Ascending aorta (tissue), 2 donors: ENCODE measurements around the gene PLOD2. TPM values are rescaled to one million over a fixed set of nuclear protein-coding genes. Genes with fewer than 3 reads are reported as not detected.

Source experiments
- DNase-seq, 2 donors: peaks; one replicate each; pipeline ENCODE4 v3.0.0-alpha.2; 2019; ENCODE audit warnings: low spot score in 2 of 2
- H3K27ac ChIP-seq, 2 donors: fragments of 200-600 bp; sonication (generic); one replicate each; pipeline ENCODE4 v1.5.1; 2016 to 2017; ENCODE audit warnings: mild to moderate bottlenecking in 1 of 2
- H3K27me3 ChIP-seq: fragments of 200-600 bp; sonication (generic); one replicate; pipeline ENCODE4 v1.5.1; 2017
- H3K36me3 ChIP-seq, 2 donors: fragments of 200-600 bp; sonication (generic); one replicate each; pipeline ENCODE4 v1.5.1; 2016
- H3K4me1 ChIP-seq, 2 donors: fragments of 200-600 bp; sonication (generic); one replicate each; pipeline ENCODE4 v1.5.1; 2016 to 2017; ENCODE audit warnings: mild to moderate bottlenecking in 1 of 2
- H3K4me3 ChIP-seq, 2 donors: fragments of 200-600 bp; sonication (generic); one replicate each; pipeline ENCODE4 v1.5.1; 2016 to 2017; ENCODE audit warnings: mild to moderate bottlenecking in 1 of 2
- H3K9me3 ChIP-seq, 2 donors: fragments of 200-600 bp; sonication (generic); one replicate each; pipeline ENCODE4 v1.5.1; 2016
- intact Hi-C: fragments of 100-400 bp; cut with DNase I; formaldehyde crosslinking; loops from one replicate; pipeline ENCODE4 v1.15.1; 2023
- total RNA-seq: library from RNA; depleted of rRNA; stranded (reverse); fragments of >200 nt; gene quantifications from one replicate; pipeline ENCODE4 v1.1.0, GENCODE V29; 2016
- TF ChIP-seq, protein P1 (sequence below), 3 experiments: fragments of 200-600 bp in 2 of 3; fragments of 450-650 bp in 1 of 3; sonication (generic) in 2 of 3; IDR thresholded peaks; one replicate each; pipeline ENCODE4 v1.5.1; 2016 to 2019; ENCODE audit warnings: antibody characterized with exemption in 3 of 3, mild to moderate bottlenecking in 1 of 3, moderate library complexity in 1 of 3

Gene PLOD2
- total RNA-seq, 1 donor from 2014 or later, result 41.3 TPM

GRCh38 chr3:146037697-146038096, 123.3 kb downstream of the PLOD2 start:
- peaks cover 0 to 7% of the 10 kb centered on the region in 2 donors for H3K36me3 ChIP-seq
- intact Hi-C loops, result no loop called here
- H3K9me3 ChIP-seq, result no peaks in the 10 kb centered on the region
- H3K4me1 ChIP-seq, result no peaks in the 10 kb centered on the region
- TF ChIP-seq, protein P1, sequence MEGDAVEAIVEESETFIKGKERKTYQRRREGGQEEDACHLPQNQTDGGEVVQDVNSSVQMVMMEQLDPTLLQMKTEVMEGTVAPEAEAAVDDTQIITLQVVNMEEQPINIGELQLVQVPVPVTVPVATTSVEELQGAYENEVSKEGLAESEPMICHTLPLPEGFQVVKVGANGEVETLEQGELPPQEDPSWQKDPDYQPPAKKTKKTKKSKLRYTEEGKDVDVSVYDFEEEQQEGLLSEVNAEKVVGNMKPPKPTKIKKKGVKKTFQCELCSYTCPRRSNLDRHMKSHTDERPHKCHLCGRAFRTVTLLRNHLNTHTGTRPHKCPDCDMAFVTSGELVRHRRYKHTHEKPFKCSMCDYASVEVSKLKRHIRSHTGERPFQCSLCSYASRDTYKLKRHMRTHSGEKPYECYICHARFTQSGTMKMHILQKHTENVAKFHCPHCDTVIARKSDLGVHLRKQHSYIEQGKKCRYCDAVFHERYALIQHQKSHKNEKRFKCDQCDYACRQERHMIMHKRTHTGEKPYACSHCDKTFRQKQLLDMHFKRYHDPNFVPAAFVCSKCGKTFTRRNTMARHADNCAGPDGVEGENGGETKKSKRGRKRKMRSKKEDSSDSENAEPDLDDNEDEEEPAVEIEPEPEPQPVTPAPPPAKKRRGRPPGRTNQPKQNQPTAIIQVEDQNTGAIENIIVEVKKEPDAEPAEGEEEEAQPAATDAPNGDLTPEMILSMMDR (IDR thresholded peaks at IDR 0.05), result no peak
- no peaks in the 10 kb centered on the region for H3K27me3 ChIP-seq
- H3K4me3 ChIP-seq, result no peak overlapping the region
- no peak overlapping the region for H3K27ac ChIP-seq
- DNase-seq, result no peak

DNA sequence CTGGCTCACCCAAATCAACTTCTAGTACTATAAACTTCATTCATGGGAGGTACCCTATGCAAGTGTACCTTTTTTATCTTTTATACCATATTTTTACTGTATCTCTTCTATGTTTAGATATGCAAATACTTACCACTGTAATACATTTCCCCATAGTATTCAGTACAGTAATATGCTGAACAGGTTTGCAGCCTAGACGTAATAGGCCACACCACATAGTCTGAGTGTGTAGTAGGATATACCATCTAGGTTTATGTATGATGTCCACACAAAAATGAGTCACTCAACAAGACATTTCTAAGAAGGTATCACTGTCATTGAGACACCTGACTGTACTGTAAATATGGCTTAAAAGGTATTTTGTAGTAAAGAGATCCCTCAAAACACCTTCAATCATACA, 124.7 kb downstream of the PLOD2 start:
- no peak for DNase-seq
- Histone ChIP-seq H3K27ac (no peak overlapping the region), H3K9me3 (no peaks in the 10 kb centered on the region), H3K36me3 (peaks cover 0 to 7% of the 10 kb centered on the region in 2 donors), H3K27me3 (no peaks in the 10 kb centered on the region), H3K4me3 (no peak overlapping the region), H3K4me1 (no peaks in the 10 kb centered on the region)
- intact Hi-C loops, result no loop called here
- TF ChIP-seq, protein P1 (IDR thresholded peaks at IDR 0.05), result no peak

- H3K9me3 ChIP-seq, result no peaks in the 10 kb centered on the region
- no peak overlapping the region for H3K4me3 ChIP-seq
- TF ChIP-seq, protein P1 (IDR thresholded peaks at IDR 0.05), result no peak
- no peak overlapping the region for H3K27ac ChIP-seq
- intact Hi-C loops, result no loop called here
- H3K27me3 ChIP-seq, result no peaks in the 10 kb centered on the region
- DNase-seq, result no peak
- peaks cover 0 to 7% of the 10 kb centered on the region in 2 donors for H3K36me3 ChIP-seq
- H3K4me1 ChIP-seq, result no peaks in the 10 kb centered on the region
Measured at GRCh38 chr3:146035366-146035765, 125.6 kb downstream of the PLOD2 start.

DNA sequence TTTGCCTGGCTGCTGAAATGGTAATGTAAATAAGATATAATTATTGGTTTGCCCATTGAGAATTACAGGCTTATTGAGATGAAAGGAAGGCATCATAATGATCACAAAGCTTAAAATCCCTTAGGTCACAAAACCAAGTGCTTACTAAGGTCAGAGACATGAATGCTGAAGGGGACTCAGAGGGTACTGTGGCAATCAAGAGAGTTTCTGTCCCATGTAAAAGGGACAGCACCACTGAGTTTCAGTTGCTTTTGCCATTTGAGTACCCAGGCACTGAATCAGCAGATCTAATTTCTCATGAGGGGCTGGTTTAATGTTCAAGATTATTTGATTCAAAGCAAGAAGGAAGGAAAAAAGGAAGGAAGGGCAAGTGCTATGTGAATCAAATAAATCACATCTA, 127.0 kb downstream of the PLOD2 start:
- TF ChIP-seq, protein P1 (IDR thresholded peaks at IDR 0.05), result no peak
- Histone ChIP-seq H3K9me3 (no peaks in the 10 kb centered on the region), H3K4me1 (no peaks in the 10 kb centered on the region), H3K27ac (no peak overlapping the region), H3K4me3 (no peak overlapping the region), H3K27me3 (no peaks in the 10 kb centered on the region), H3K36me3 (peaks cover 0 to 7% of the 10 kb centered on the region in 2 donors)
- intact Hi-C loops, result no loop called here
- DNase-seq, result no peak

GRCh38 chr3:146026547-146026946, 134.4 kb downstream of the PLOD2 start:
- TF ChIP-seq, protein P1 (IDR thresholded peaks at IDR 0.05), result no peak
- Histone ChIP-seq H3K27me3 (no peaks in the 10 kb centered on the region), H3K27ac (no peak overlapping the region), H3K9me3 (no peaks in the 10 kb centered on the region), H3K4me1 (no peaks in the 10 kb centered on the region), H3K36me3 (no peaks in the 10 kb centered on the region), H3K4me3 (no peak overlapping the region)
- intact Hi-C loops, result no loop called here
- no peak for DNase-seq

- Histone ChIP-seq H3K27ac (no peak overlapping the region), H3K4me3 (no peak overlapping the region), H3K27me3 (no peaks in the 10 kb centered on the region), H3K9me3 (no peaks in the 10 kb centered on the region), H3K36me3 (no peaks in the 10 kb centered on the region), H3K4me1 (no peaks in the 10 kb centered on the region)
- DNase-seq, result no peak
- TF ChIP-seq, protein P1 (IDR thresholded peaks at IDR 0.05), result no peak
- intact Hi-C loops, result no loop called here
Measured at GRCh38 chr3:146024260-146024659, 136.7 kb downstream of the PLOD2 start.
